ENCODE results near the gene CACNA2D1. TPM values are rescaled to one million over a fixed set of nuclear protein-coding genes. Genes with fewer than 3 reads are reported as not detected.

Gene CACNA2D1
- 16.9 TPM for total RNA-seq

GRCh38 chr7:82443547-82444219 is at the start of gene CACNA2D1:
Gene CACNA2D1 (minus strand): TSS chr7:82443777.
- DNase-seq (ENCODE audit: low spot score) = peak; percentile 86
- intact Hi-C loops (cut with DNase I) = no loop called here
- peak; percentile 97 for ATAC-seq

GRCh38 chr7:82481499-82482097 is 38.0 kb upstream of the CACNA2D1 start:
- DNase-seq (ENCODE audit: low spot score) (no peak), ATAC-seq (no peak)
- intact Hi-C loops (cut with DNase I) = no loop called here

- no peak for ATAC-seq
- intact Hi-C loops (cut with DNase I) = no loop called here
Measured at GRCh38 chr7:82477733-82478515, 34.3 kb upstream of the CACNA2D1 start.

GRCh38 chr7:82472966-82473365 is 29.4 kb upstream of the CACNA2D1 start:
- intact Hi-C loops (cut with DNase I) = no loop called here
- DNase-seq (ENCODE audit: low spot score) (no peak), ATAC-seq (no peak)

More at GRCh38 chr7:82477733-82478515, 34.3 kb upstream of the CACNA2D1 start:
- no peak for DNase-seq (ENCODE audit: low spot score)

GRCh38 chr7:82471351-82472020 is 27.9 kb upstream of the CACNA2D1 start:
- DNase-seq (ENCODE audit: low spot score) = no peak
- intact Hi-C loops (cut with DNase I) = no loop called here

GRCh38 chr7:82469207-82469606 is 25.6 kb upstream of the CACNA2D1 start:
- ATAC-seq (no peak), DNase-seq (ENCODE audit: low spot score) (no peak)
- intact Hi-C loops (cut with DNase I) = no loop called here

More at GRCh38 chr7:82471351-82472020, 27.9 kb upstream of the CACNA2D1 start:
- no peak for ATAC-seq

- ATAC-seq = no peak
- intact Hi-C loops (cut with DNase I) = no loop called here
- DNase-seq (ENCODE audit: low spot score) = no peak
Measured at GRCh38 chr7:82468435-82468834, 24.9 kb upstream of the CACNA2D1 start.

GRCh38 chr7:82467020-82467419 is 23.4 kb upstream of the CACNA2D1 start:
- DNase-seq (ENCODE audit: low spot score) = no peak
- ATAC-seq = no peak
- intact Hi-C loops (cut with DNase I) = no loop called here

GRCh38 chr7:82464372-82464771 is 20.8 kb upstream of the CACNA2D1 start:
- no peak for ATAC-seq
- DNase-seq (ENCODE audit: low spot score) = no peak
- intact Hi-C loops (cut with DNase I) = no loop called here

GRCh38 chr7:82455295-82455694 is 11.7 kb upstream of the CACNA2D1 start:
- intact Hi-C loops (cut with DNase I) = no loop called here
- no peak for DNase-seq (ENCODE audit: low spot score)
- no peak for ATAC-seq

- ATAC-seq = no peak
- no peak for DNase-seq (ENCODE audit: low spot score)
- intact Hi-C loops (cut with DNase I) = no loop called here
Measured at GRCh38 chr7:82450759-82451158, 7.2 kb upstream of the CACNA2D1 start.

GRCh38 chr7:82449910-82450309 is 6.3 kb upstream of the CACNA2D1 start:
- DNase-seq (ENCODE audit: low spot score) (no peak), ATAC-seq (no peak)
- intact Hi-C loops (cut with DNase I) = no loop called here

- DNase-seq (ENCODE audit: low spot score) (no peak), ATAC-seq (no peak)
- intact Hi-C loops (cut with DNase I) = no loop called here
Measured at GRCh38 chr7:82446897-82447296, 3.3 kb upstream of the CACNA2D1 start.

GRCh38 chr7:82445271-82445670 is 1.7 kb upstream of the CACNA2D1 start:
- intact Hi-C loops (cut with DNase I) = no loop called here
- no peak for DNase-seq (ENCODE audit: low spot score)
- no peak for ATAC-seq

- peak; percentile 31 for ATAC-seq
- peak; percentile 59 for DNase-seq (ENCODE audit: low spot score)
- intact Hi-C loops (cut with DNase I) = no loop called here
Measured at GRCh38 chr7:82444220-82444909, 788 bp upstream of the CACNA2D1 start.

GRCh38 chr7:82443036-82443546 is 486 bp downstream of the CACNA2D1 start:
- ATAC-seq (peak; percentile 40), DNase-seq (ENCODE audit: low spot score) (peak; percentile 67)
- intact Hi-C loops (cut with DNase I) = no loop called here

GRCh38 chr7:82442492-82443035 is 1.0 kb downstream of the CACNA2D1 start:
- ATAC-seq (peak; percentile 9), DNase-seq (ENCODE audit: low spot score) (peak; percentile 57)
- intact Hi-C loops (cut with DNase I) = no loop called here

GRCh38 chr7:82441669-82442478 is 1.7 kb downstream of the CACNA2D1 start:
- DNase-seq (ENCODE audit: low spot score) = no peak
- no peak for ATAC-seq
- intact Hi-C loops (cut with DNase I) = no loop called here
